Left kidney (tissue), 2 donors: ENCODE data around the gene ANO4. TPM values are rescaled to one million over a fixed set of nuclear protein-coding genes. Genes with fewer than 3 reads are reported as not detected.

ENCODE experiments used
- DNase-seq: peaks from one replicate; pipeline ENCODE4 v3.0.0-alpha.2; 2013
- polyA plus RNA-seq: library from polyadenylated mRNA; unstranded; fragments of 120-200 nt; gene quantifications from one replicate; pipeline ENCODE4 v1.2.1, GENCODE V29; 2013; ENCODE audit not compliant: insufficient read length

ANO4 gene
- polyA plus RNA-seq, 1 donor: 2.1 TPM

DNA sequence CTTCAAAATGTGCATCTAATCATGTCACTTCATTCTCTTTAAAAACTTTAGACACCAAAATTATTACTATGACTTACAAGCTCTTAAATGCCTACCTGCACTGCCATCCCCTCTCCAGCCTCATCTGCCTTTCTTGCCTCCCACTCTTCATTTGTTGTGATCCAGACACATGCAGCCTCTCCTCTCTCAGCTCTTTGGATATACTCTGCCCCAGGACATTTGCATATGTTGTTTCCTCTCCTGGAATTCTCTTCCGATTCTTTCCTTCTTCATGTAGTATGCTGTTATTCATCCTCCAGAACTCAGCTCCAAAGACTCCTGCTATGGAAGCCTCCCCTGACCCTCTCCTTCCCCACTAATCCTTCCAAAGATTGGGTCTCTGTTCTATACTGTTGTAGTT lies 197.6 kb downstream of the ANO4 start:
- no peak for DNase-seq

DNA sequence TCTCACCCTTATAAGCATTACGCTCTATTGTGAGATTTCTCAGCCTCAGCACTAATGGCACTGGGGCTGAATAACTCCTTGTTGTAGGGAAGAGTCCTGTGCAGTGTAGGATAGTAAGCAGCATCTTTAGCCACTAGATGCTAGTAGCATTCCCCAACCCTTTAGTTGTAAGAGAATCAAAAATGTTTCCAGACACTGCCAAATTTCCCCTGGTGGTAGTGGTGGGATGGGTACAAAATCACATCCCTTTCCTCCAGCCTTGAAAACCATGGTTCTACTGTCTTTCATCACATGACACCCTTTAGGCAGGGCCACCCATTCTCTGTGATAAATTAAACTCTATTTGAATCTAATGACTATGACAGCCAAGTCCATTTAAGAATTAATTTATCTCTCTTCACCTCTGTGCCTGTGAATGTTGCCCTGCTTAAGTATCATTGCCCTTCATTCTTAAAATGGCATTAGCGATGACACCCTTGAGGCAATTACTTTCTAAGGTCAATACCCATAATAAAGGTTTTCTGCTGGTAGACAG lies 199.4 kb downstream of the ANO4 start:
- no peak for DNase-seq

DNA sequence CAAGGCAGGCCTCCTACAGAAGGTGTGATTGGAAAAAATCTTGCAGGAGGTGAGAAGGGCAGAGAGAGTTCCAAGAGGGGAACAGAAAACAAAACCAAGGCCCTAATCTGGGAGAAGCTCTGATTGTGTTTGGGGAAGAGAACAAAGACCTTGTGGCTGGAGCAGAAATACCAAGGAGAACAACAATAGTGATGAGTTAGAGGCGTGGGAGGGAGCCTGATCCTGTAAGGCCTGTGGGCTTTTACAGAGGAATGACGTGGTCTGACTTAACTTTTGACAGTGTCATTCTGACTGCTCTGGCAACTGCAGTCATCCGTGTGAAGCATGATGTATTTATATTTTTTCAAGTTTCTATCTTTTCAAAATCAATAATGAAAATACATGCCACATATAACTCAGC lies 200.6 kb downstream of the ANO4 start:
- no peak for DNase-seq

DNA sequence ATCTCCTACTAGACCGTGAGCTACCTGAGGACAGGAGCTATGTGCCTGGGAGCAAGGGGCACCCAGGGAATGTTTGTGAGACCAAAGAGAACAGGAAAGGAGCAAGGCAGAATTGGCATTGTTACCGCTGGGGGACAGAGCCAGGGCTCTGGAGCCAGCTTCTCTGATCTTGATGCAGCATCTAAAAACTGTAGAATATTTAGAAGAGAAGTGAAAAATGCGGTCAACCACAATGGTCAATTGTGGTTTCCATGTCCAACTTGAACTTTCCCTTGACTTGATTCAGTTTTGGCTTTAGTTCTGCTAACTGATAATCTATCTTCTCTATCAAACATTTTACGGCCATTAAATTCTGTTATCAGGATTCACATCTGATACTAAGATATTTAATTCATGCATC lies 201.2 kb downstream of the ANO4 start:
- no peak for DNase-seq

DNA sequence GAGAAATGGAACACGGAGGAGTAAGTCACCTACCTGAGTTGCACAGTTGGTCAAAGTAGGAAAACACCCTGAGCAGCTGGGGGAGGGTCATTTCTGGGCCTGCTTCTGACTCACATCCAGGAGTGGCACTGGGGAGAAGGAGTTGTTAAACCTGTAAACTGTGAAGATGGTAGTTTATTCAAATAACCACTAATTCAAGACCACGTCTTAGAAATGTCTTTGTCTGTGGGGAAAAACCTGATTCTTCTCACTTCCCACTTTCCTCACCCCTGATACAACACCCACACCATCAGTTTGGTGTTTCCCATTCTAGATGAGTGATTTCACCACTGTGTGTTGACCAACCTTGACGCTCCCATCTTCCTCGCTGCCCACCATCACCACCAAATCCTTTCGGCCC lies 207.1 kb downstream of the ANO4 start:
- DNase-seq: no peak

DNA sequence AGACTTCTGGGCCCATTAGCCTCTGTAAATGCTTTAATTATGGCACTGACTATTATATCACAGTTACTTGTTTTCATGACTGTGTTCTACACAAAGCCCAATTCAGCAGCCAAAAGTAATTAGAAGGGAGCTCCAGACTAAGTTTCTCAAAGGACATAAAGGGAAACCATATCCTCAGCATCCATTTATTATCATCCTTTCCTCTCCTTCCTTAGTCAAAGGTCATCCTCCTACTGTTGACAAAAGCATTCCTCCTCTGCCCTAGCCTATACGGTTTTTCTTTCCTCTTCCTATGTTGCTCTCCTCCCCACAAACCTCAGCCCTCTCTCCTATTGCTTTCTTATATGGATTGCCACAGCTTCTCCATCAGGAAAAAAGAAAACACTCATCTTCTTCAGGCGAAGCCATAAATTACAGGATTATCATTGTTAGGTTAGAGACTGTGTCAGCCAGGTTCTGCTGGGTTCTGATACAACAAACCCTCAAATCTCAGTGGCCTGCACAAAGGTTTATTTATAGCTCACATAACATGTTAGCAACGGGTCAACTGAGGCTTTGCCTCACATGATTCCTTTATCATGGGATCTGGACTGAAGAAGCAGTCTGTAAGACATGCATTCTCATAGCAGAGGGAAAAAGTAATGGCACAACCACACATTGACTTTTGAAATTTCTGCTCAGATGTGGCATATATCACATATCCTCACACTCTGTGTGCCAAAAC lies 208.3 kb downstream of the ANO4 start:
- DNase-seq: no peak

DNA sequence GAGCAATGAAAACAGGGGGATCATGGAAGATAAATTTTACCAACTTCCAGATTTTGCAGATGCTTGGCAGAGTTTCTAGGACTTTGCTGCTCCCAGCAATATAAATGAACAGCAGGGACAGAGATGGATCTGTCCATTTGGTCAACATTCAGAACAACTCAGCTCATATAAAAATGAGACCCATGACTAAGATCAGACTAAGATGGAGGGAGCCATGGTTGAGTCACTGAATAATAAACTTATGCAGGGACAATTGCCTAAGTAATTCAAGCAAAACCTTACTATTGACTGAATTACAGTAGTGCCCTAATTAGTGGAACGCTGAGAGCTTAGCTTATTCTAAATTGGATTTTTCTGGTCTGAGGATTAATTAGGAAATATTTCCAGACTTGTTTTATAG lies 210.3 kb downstream of the ANO4 start:
- no peak for DNase-seq

DNA sequence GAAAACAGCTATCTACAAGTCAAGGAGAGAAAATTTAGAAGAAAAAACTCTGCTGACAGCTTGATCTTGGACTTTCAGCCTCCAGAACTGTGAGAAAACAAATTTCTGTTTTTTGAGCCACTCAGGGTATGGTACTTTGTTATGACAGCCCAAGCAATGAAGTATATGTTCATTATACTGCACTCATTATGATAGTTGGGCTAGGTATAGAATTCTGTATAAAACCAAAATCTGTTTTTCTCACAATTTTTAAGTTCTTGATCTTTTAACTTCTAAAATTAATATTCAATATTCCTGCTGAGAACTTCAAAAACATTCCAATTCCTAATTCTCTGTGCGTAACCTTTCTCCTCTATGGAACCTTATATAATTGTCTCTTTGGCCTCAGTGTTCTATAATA lies 214.7 kb downstream of the ANO4 start:
- DNase-seq: no peak

DNA sequence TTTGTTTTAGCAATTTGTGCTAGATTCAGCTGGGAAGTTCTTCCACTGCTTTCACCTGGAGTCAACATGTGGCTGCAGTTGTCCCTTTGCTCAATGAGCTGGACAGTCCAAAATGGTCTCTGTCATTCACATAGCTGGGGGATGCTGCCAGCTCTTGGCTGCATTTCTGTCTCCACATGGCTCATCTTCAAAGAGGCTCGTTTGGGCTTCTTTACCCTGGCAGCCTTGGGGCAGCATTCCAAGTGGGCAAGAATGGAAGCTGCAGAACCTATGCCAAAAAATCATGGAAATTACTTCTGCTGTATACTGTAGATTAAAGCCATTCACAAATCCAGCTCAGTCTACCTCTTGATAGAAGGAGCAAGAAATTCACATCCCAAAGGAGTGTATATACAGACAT lies 216.3 kb downstream of the ANO4 start:
- DNase-seq: no peak

DNA sequence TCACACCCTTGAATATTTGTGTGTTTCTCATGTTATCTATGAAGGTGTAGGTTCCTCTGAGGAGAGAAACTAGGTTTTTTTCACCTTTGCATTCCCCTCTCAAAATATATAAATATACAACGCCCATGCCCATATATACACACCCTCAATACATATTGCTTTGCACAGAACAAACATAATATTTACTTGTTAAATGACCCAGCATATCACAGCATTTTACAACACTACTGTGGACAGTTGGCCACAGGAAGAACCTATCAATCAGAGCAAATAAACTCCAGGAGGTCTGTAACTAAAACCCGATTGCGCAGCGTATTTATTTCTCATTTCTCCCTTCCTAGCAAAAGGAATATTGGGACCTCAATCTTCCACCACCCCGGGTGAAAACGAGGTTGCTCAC lies 219.4 kb downstream of the ANO4 start:
- DNase-seq: no peak

DNA sequence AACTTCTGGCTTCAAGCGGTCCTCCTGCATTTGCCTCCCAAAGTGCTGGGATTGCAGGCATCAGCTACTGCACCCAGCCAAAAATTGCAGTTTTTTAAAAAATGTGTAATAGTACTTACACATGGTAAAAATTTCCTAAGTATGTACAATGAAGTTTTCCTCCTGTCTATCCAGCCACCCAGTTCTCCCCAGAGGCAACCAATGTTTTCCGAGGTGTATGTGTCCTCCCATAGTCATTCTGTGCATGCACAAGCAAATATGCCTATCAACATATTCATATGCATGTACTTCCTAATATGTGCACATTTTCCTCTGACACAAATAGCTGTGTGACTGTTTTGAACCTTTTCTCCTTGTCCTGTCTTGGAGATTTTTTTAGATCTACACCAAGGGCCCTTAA lies 220.5 kb downstream of the ANO4 start:
- DNase-seq: no peak

DNA sequence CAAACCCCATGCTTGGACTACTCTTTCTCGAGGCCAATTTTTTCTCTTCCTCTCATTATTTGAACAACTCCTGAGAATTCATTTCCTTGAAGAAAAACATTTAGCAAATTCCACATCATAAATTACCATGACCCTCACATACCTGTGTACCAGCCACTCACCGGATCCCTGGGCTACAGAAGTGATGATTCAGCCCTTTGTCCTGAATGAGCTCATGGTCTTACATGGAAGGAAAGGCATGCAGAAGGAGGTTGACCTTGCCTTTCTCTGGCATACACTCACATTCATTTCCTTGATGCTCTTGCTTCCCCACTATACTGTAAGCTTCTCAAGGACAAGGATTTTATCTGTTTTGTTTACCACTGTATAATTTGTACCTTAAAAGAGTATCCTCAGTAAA lies 224.0 kb downstream of the ANO4 start:
- DNase-seq: peak; percentile 24

DNA sequence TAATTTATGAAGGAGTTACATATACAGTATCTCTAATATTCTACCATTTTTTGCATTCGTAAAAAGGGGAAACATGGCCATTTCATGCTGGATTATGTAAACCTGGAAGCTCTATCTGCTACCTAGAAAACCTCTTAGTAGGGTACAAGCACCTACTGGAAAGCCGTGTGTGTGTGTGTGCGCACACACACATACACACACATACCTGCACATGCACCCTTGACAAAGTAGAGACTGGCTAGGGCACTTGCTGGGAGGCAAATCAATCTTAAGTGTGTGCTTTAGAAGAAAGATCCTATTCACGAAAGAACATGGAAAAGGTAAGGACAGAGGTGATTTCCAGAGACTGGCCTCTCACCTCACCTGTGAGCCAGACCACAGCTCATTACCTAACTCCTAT lies 224.6 kb downstream of the ANO4 start:
- no peak for DNase-seq

DNA sequence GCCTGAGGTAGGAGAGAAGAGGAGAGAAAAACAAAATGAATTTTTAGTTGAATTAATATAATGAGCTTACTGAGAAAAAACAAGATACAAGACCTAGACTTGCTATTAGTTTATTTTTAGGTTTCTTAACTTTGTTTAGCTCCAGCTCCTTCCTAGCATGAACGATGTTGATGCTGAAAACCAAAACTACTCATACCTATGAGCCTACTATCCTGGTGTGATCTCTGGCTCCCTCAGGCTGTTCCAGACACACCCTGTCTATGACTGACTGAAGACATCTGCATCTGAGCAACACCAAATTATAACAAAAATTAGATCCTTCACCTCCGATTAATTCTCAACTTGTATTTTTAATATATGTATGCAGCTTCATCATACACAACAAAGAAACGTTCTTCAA lies 225.1 kb downstream of the ANO4 start:
- DNase-seq: no peak

DNA sequence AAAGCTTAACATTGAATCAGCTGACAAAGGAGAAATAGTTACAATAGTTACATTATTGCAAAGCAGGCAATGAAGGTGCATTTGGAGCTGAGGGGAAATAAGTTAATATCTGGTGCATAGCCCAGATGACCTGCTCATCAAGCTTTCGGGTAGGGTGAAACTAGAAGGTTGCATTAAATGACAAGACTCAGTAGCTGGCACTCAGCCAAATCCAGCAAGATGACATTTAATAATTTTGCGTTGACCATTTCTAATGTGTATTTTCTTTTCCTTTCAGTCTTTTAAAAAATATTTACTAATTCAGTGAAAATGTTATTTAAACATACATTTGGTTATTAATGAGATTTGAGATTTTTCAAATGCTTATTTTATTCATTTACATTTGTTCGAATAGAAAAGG lies 226.9 kb downstream of the ANO4 start:
- DNase-seq: no peak

DNA sequence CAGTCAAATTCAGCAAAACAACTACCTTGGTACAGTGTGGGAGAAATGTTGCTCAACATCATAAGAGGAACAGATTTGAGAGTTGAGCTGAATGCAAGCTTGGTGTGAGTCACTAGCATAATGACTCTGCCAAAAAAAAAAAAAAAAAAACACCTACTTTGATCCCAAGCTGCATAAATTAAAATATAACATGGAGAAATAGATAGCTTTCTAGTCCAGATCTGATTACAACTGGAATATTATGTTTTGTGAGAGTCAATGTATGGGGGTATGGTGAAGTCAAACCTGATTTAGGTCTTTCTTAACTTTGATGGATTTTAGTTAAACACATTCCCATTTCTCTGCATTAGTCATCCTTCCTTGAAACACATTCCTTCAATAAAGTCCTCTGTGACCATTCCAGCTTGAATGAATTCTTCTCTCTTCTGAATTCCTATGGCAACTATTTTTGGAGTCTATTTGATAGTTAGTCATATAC lies 227.4 kb downstream of the ANO4 start:
- DNase-seq: no peak

DNA sequence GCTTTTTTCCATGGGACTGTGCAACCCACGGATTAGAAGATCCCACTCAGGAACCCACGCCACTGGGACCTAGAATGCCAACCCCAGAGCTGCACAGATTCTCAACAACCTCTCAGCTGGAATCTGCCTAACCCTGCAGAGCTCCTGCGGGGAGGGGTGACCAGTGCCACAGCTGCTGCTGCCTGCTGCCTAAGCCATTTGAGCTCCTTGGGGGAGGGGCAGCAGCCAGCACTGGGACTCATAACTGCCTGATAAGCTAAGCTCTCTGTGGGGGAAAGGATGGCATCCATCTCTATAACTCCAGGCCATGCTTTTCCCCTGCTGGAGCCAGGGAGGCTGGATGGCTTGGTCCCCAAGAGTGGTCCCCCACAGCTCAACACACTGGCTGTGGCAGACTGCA lies 232.6 kb downstream of the ANO4 start:
- no peak for DNase-seq

DNA sequence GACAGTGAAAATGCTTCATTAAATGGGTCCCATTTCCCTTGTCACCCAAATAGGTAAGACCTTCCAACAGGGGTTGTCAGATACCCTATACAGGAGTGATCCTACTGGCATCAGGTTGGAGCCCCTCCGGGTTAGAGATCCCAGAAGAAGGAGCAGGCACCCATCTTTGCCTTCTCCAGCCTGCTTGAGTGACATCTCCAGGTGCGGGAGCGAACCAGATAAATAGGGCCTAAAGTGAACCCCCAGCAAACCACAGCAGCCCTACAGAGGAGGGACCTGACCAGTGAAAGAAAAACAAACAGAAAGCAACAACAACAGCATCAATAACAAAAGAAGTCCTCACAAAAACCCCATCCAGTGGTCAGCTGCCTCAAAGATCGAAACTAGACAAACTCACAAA lies 233.2 kb downstream of the ANO4 start:
- no peak for DNase-seq

DNA sequence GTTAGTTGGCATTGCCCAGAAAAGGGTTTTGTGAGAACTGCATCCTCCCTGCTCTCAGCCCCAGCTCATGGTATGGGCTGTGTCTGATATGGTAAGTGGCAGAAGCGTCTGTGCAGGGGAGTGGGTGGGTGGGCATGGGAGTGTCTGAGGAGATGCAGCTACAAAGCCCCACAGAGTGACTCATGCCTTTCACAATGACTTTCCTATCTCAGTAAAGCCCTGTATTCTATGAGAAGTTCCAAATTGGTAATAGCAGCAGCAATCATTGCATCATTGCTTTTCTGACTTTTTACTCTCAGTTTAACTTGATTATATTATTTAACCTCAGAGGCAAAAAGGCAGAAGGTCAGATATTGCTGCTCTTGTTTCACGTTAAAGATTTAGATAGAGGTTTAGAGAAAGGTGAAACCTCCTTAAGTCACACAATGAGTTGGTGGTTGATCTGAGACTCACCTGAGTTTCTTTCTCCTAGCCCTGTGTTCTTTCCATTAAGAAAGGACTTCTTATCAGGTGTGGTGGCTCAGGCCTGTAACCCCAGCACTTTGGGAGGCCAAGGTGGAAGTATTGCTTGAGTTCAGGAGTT lies 243.8 kb downstream of the ANO4 start:
- no peak for DNase-seq

DNA sequence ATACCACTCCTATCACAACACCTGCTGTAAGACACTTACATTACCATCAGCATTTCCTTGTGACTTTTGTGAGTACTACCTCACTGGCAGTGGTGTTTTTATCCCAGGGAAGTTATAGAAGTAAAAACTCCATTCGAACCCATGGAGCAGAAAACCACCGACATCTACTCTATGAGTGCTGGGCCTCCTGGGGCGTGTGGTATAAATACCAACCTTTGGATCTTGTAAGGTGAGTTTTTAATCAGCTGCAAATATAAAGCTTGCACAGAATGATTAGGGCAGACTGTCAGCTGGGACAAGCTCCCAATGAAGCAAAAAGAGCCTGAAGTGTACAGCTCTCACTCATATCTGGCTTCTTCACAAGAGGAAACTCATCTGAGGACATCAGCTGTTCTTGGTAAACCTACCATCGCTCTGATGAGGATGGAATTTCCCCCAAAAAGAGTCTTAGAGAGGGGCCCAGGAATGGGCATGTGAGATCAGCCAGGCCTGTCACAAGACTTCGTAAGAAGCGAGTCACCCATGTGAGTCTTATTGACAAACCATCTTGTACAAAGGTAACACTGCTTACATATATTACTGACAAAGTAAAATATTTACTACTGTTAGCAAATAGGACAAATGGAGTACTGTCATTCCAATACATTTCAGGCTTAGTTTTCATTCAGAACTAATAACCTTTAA lies 245.4 kb downstream of the ANO4 start:
- no peak for DNase-seq

DNA sequence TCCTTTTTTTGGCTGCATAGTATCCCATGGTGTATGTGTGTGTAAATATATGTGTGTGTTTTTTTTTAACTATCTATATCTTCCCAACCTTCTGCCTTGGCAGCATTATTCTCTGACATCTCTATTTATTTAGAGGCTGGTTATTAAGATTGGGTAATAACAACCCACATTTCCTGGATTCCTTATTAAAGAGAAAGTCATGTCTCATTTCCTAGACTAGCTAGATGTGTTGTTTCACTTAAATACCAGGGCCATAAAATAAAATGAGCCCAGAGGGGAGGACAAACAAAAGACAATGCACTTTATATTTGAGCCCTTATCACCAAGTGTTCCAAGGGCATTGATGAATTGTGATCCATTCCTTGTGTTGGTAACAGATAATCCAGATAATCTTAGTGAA lies 246.4 kb downstream of the ANO4 start:
- DNase-seq: no peak

DNA sequence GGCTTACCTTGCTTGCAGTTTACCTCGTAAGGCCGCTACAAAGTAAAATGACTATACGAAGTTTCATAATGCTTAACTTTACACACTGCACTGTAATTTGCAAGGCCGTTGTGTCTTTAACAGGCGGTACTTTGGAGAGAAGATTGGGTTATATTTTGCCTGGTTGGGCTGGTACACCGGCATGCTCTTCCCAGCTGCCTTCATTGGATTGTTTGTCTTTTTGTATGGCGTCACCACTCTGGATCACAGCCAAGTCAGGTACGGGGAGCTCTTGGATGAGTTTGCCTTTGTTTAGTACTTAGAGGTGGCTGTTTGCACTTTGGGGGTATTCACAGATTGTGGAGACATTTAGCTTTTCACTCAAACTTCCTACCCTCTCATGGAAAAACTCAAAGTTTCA lies 247.6 kb downstream of the ANO4 start:
- DNase-seq: no peak

DNA sequence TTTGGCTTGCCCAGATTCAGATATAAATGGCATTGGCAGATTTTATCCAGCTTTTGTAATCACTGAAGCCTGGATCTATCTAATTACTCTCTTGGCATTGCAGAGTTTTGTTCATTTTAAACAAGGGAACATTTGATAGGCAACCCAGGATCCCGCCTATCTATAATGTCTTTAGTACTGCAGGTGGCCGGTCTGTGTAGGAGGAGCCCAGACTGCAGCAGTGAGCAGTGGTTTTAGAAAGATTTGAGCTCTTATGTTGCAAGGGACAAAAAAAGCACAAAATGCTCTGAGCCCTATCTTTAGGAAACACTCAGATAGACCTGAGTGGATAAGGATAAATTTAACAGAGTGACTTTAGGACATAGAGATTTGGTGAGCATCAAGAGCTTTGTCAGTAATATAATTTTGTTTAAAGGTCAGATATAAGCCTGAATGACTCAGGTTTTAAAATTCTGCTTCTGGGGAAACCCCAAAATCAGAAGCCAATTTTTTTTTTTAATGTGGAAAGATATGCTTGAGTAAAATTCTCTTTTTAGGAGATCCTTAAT lies 250.0 kb downstream of the ANO4 start:
- DNase-seq: no peak
